Natural killer cell (primary cell): ENCODE measurements around the gene PPP1R13B. TPM values are rescaled to one million over a fixed set of nuclear protein-coding genes. Genes with fewer than 3 reads are reported as not detected.

Experiments
- ATAC-seq, 3 donors: fragments of 150-1000 bp in 2 of 3; fragments of 200-7000 bp in 1 of 3; cut with Tn5 transposase; 1 replicate in 1 of 3; 2 replicates in 2 of 3; pipeline ENCODE4 v1.10.0; 2021; ENCODE audit warnings: mild to moderate bottlenecking in 2 of 3, moderate library complexity in 2 of 3
- DNase-seq, 2 donors: peaks; one replicate each; pipeline versions ENCODE4 v3.0.0 to v3.0.0-alpha.2; 2013 to 2021; ENCODE audit warnings: mixed read lengths in 1 of 2
- H3K27ac ChIP-seq: one replicate; pipeline ENCODE4 v1.5.1; 2013; ENCODE audit warnings: mild to moderate bottlenecking, low read length
- H3K27me3 ChIP-seq: one replicate; pipeline ENCODE4 v1.6.1; 2013; ENCODE audit warnings: low read length; ENCODE audit not compliant: control insufficient read depth, insufficient read depth
- H3K36me3 ChIP-seq: one replicate; pipeline ENCODE4 v1.6.1; 2013; ENCODE audit warnings: low read length; ENCODE audit not compliant: control insufficient read depth, insufficient read depth
- H3K4me1 ChIP-seq: one replicate; pipeline ENCODE4 v1.6.1; 2013; ENCODE audit warnings: low read length; ENCODE audit not compliant: control insufficient read depth, insufficient read depth
- H3K4me3 ChIP-seq: one replicate; pipeline ENCODE4 v1.5.1; 2013; ENCODE audit warnings: low read length
- H3K9me3 ChIP-seq: one replicate; pipeline ENCODE4 v1.6.1; 2013; ENCODE audit warnings: low read length; ENCODE audit not compliant: control insufficient read depth, insufficient read depth
- H3K27ac Mint-ChIP-seq, 2 donors: one replicate each; pipeline ENCODE4 v1.8.0; 2022; ENCODE audit warnings: mild to moderate bottlenecking in 2 of 2, mixed read lengths in 2 of 2, moderate library complexity in 1 of 2
- H3K27me3 Mint-ChIP-seq, 2 donors: one replicate each; pipeline ENCODE4 v1.8.0; 2022; ENCODE audit warnings: low read depth in 2 of 2, mixed read lengths in 2 of 2
- H3K36me3 Mint-ChIP-seq: one replicate; pipeline ENCODE4 v1.8.0; 2022; ENCODE audit warnings: mixed read lengths
- H3K4me1 Mint-ChIP-seq, 2 donors: one replicate each; pipeline ENCODE4 v1.8.0; 2022; ENCODE audit warnings: mixed read lengths in 2 of 2
- H3K4me3 Mint-ChIP-seq: one replicate; pipeline ENCODE4 v1.8.0; 2022; ENCODE audit warnings: mild to moderate bottlenecking, moderate library complexity, mixed read lengths
- H3K9me3 Mint-ChIP-seq, 2 donors: one replicate each; pipeline ENCODE4 v1.8.0; 2022; ENCODE audit warnings: mixed read lengths in 2 of 2
- WGBS: methylation state at CpG from one replicate; pipeline ENCODE4 v1.1.7; 2013; ENCODE audit warnings: missing lambda C conversion rate; ENCODE audit not compliant: insufficient coverage; 5-methylcytosine and 5-hydroxymethylcytosine counted together
- intact Hi-C: fragments of 100-400 bp; cut with micrococcal nuclease; formaldehyde crosslinking; loops from one replicate; pipeline ENCODE4 v1.14.2; 2022
- total RNA-seq, 4 donors: library from RNA; stranded (reverse); fragments of 120-200 nt in 1 of 4; gene quantifications; one replicate each; pipeline versions ENCODE4 v1.2.3 to v1.2.4, GENCODE V29; 2013 to 2022
- TF ChIP-seq, protein P1 (sequence below): fragments of 200-600 bp; IDR thresholded peaks from one replicate; pipeline ENCODE4 v1.8.0; 2022; ENCODE audit warnings: antibody characterized with exemption

PPP1R13B gene
- total RNA-seq, 3 donors from 2014 or later (not counting 1 experiment from before 2014, with no cell fraction given), result 26.5 to 35.5 (median 31.7) TPM

GRCh38 chr14:103838117-103838516 lies 9.3 kb downstream of the PPP1R13B start:
- H3K4me3 ChIP-seq, result no peak overlapping the region
- H3K4me1 ChIP-seq, result no peaks in the 10 kb centered on the region
- no peak overlapping the region for H3K4me3 Mint-ChIP-seq
- no peaks in the 10 kb centered on the region for H3K27me3 ChIP-seq
- no peak for ATAC-seq
- H3K27me3 Mint-ChIP-seq, result no peaks in the 10 kb centered on the region
- no peak for DNase-seq
- H3K4me1 Mint-ChIP-seq, result peaks cover 11 to 16% of the 10 kb centered on the region in 2 donors
- TF ChIP-seq, protein P1, sequence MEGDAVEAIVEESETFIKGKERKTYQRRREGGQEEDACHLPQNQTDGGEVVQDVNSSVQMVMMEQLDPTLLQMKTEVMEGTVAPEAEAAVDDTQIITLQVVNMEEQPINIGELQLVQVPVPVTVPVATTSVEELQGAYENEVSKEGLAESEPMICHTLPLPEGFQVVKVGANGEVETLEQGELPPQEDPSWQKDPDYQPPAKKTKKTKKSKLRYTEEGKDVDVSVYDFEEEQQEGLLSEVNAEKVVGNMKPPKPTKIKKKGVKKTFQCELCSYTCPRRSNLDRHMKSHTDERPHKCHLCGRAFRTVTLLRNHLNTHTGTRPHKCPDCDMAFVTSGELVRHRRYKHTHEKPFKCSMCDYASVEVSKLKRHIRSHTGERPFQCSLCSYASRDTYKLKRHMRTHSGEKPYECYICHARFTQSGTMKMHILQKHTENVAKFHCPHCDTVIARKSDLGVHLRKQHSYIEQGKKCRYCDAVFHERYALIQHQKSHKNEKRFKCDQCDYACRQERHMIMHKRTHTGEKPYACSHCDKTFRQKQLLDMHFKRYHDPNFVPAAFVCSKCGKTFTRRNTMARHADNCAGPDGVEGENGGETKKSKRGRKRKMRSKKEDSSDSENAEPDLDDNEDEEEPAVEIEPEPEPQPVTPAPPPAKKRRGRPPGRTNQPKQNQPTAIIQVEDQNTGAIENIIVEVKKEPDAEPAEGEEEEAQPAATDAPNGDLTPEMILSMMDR, result no peak
- H3K36me3 Mint-ChIP-seq, result no peaks in the 10 kb centered on the region
- WGBS, result 79% methylated on average over 1 of the region's 1 CpG
- intact Hi-C loops, result no loop called here
- no peaks in the 10 kb centered on the region for H3K36me3 ChIP-seq
- no peak overlapping the region for H3K27ac Mint-ChIP-seq
- H3K9me3 Mint-ChIP-seq, result no peaks in the 10 kb centered on the region
- H3K9me3 ChIP-seq, result no peaks in the 10 kb centered on the region
- no peak overlapping the region for H3K27ac ChIP-seq

DNA sequence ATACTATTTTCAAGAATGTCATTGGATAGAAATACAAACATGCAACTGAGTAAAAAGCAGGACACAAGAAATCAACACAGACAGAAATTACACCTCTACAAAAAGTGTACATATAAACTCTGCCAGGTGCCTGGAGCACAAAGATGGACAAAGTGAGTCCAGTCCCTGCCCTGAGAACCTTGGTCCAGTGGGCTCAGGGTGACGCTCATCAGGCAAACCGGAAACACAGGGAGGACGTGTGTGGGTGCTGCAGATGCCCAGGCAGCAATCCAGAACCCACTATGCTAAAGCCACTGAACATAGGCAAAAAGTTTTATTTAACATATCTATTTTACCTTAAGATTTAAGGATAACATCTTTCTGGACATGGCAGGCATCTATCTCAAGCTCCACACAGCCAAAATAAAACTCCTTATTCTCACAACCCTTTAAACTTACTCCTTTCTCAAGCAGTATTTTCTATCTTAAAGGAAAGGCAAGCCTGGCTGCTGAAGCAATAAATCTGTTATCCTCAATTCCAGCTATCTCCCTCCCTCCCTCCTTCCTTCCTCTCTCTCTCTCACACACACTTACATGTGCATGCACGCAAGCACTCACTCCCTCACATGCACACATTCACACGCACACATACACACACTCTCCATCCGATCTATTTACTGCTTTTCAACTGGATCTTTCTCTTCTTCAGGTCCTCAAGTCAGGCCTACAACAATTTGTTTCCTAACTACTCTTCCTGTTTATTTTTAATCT lies 10.2 kb downstream of the PPP1R13B start:
- no peak overlapping the region for H3K27ac Mint-ChIP-seq
- peaks cover 14 to 21% of the 10 kb centered on the region in 2 donors for H3K4me1 Mint-ChIP-seq
- Histone ChIP-seq H3K4me1 (no peaks in the 10 kb centered on the region), H3K27me3 (no peaks in the 10 kb centered on the region), H3K36me3 (no peaks in the 10 kb centered on the region), H3K9me3 (no peaks in the 10 kb centered on the region), H3K4me3 (no peak overlapping the region), H3K27ac (no peak overlapping the region)
- H3K36me3 Mint-ChIP-seq, result no peaks in the 10 kb centered on the region
- ATAC-seq (no peak), DNase-seq (no peak)
- H3K9me3 Mint-ChIP-seq, result no peaks in the 10 kb centered on the region
- TF ChIP-seq, protein P1, result no peak
- H3K4me3 Mint-ChIP-seq, result no peak overlapping the region
- intact Hi-C loops, result no loop called here
- WGBS, result 49% methylated on average over 6 of the region's 6 CpGs
- no peaks in the 10 kb centered on the region for H3K27me3 Mint-ChIP-seq

GRCh38 chr14:103834956-103835355 lies 12.4 kb downstream of the PPP1R13B start:
- no peak overlapping the region for H3K27ac ChIP-seq
- H3K27me3 Mint-ChIP-seq, result no peaks in the 10 kb centered on the region

More at GRCh38 chr14:103834956-103835355, 12.4 kb downstream of the PPP1R13B start:
- Histone ChIP-seq H3K27me3 (no peaks in the 10 kb centered on the region), H3K4me1 (no peaks in the 10 kb centered on the region), H3K9me3 (no peaks in the 10 kb centered on the region), H3K36me3 (no peaks in the 10 kb centered on the region), H3K4me3 (no peak overlapping the region)
- DNase-seq (no peak), ATAC-seq (no peak)
- H3K36me3 Mint-ChIP-seq, result no peaks in the 10 kb centered on the region
- H3K9me3 Mint-ChIP-seq, result no peaks in the 10 kb centered on the region
- 100% methylated on average over 2 of the region's 2 CpGs for WGBS
- TF ChIP-seq, protein P1, result no peak
- H3K4me3 Mint-ChIP-seq, result no peak overlapping the region
- H3K27ac Mint-ChIP-seq, result no peak overlapping the region
- intact Hi-C loops, result no loop called here
- peaks cover 16 to 22% of the 10 kb centered on the region in 2 donors for H3K4me1 Mint-ChIP-seq
